HCT116 (cell line): ENCODE data around the gene TEAD1.

Experiments used
- CBX3 ChIP-seq: IDR thresholded peaks from 2 replicates; pipeline ENCODE4 v1.6.1; 2012; ENCODE audit warnings: low read depth
- ELF1 ChIP-seq: IDR thresholded peaks from 2 replicates; pipeline ENCODE4 v1.6.1; 2012; ENCODE audit warnings: low read depth, borderline replicate concordance
- EZH2 ChIP-seq: fragments of 200-600 bp; sonication (generic); IDR thresholded peaks from 2 replicates; pipeline ENCODE4 v1.6.1; 2017; ENCODE audit warnings: antibody characterized with exemption, mixed run types
- POLR2AphosphoS5 ChIP-seq: IDR thresholded peaks from 2 replicates; pipeline ENCODE4 v1.6.1; 2011; ENCODE audit warnings: mild to moderate bottlenecking, low read depth, low read length, moderate library complexity
- SIN3A ChIP-seq: IDR thresholded peaks from 2 replicates; pipeline ENCODE4 v1.6.1; 2012; ENCODE audit warnings: low read depth
- ZBTB33 ChIP-seq: IDR thresholded peaks from 2 replicates; pipeline ENCODE4 v1.6.1; 2011; ENCODE audit warnings: mild to moderate bottlenecking, low read length, moderate library complexity; ENCODE audit not compliant: insufficient replicate concordance; ENCODE audit errors: extremely low read depth
- ZFX ChIP-seq: fragments of 450-650 bp; IDR thresholded peaks from 2 replicates; pipeline ENCODE4 v1.6.1; 2017
- TF ChIP-seq, protein P1 (sequence below), 3 experiments: fragments of 200-600 bp in 1 of 3; sonication (generic) in 1 of 3; IDR thresholded peaks in 2 of 3; conservative IDR thresholded peaks in 1 of 3; 2 replicates each; pipeline ENCODE4 v1.5.1; 2012 to 2017; ENCODE audit warnings: low read depth in 2 of 3, low read length in 2 of 3, antibody characterized with exemption in 1 of 3, borderline replicate concordance in 1 of 3, control low read depth in 1 of 3, mild to moderate bottlenecking in 1 of 3, mixed read lengths in 1 of 3, mixed run types in 1 of 3, moderate library complexity in 1 of 3; ENCODE audit not compliant: insufficient read depth in 1 of 3
- TF ChIP-seq, protein P2 (sequence below): IDR thresholded peaks from 2 replicates; pipeline ENCODE4 v1.6.1; 2012; ENCODE audit warnings: low read depth

DNA sequence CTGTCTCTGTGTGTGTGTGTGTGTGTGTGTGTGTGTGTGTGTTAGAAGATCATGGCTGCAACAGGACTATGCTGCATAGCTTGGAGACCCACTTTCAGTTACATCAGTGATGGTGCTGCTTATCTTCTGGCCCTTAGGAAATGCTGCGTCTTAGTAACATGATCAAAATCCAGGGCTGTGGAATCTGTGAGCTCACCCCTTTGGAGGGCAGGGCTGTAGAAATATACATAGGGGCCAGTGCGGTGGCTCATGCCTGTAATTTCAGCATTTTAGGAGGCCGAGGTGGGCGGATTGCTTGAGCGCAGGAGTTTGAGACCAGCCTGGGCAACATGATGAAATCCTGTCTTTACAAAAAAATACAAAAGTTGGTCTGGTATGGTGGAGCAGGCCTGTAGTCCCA is 183.4 kb downstream of the TEAD1 start:
- TF ChIP-seq, protein P1, sequence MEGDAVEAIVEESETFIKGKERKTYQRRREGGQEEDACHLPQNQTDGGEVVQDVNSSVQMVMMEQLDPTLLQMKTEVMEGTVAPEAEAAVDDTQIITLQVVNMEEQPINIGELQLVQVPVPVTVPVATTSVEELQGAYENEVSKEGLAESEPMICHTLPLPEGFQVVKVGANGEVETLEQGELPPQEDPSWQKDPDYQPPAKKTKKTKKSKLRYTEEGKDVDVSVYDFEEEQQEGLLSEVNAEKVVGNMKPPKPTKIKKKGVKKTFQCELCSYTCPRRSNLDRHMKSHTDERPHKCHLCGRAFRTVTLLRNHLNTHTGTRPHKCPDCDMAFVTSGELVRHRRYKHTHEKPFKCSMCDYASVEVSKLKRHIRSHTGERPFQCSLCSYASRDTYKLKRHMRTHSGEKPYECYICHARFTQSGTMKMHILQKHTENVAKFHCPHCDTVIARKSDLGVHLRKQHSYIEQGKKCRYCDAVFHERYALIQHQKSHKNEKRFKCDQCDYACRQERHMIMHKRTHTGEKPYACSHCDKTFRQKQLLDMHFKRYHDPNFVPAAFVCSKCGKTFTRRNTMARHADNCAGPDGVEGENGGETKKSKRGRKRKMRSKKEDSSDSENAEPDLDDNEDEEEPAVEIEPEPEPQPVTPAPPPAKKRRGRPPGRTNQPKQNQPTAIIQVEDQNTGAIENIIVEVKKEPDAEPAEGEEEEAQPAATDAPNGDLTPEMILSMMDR (IDR thresholded peaks at IDR 0.05 in 2 of 3, conservative IDR thresholded peaks at IDR 0.05 in 1 of 3; ENCODE audit: borderline replicate concordance in 1 of 3, insufficient read depth in 1 of 3, low read depth in 2 of 3, low read length in 2 of 3) = no peak
- no peak for TF ChIP-seq CBX3
- no peak for TF ChIP-seq ELF1
- no peak for TF ChIP-seq POLR2AphosphoS5
- TF ChIP-seq ZBTB33 = no peak
- no peak for TF ChIP-seq ZFX
- TF ChIP-seq, protein P2, sequence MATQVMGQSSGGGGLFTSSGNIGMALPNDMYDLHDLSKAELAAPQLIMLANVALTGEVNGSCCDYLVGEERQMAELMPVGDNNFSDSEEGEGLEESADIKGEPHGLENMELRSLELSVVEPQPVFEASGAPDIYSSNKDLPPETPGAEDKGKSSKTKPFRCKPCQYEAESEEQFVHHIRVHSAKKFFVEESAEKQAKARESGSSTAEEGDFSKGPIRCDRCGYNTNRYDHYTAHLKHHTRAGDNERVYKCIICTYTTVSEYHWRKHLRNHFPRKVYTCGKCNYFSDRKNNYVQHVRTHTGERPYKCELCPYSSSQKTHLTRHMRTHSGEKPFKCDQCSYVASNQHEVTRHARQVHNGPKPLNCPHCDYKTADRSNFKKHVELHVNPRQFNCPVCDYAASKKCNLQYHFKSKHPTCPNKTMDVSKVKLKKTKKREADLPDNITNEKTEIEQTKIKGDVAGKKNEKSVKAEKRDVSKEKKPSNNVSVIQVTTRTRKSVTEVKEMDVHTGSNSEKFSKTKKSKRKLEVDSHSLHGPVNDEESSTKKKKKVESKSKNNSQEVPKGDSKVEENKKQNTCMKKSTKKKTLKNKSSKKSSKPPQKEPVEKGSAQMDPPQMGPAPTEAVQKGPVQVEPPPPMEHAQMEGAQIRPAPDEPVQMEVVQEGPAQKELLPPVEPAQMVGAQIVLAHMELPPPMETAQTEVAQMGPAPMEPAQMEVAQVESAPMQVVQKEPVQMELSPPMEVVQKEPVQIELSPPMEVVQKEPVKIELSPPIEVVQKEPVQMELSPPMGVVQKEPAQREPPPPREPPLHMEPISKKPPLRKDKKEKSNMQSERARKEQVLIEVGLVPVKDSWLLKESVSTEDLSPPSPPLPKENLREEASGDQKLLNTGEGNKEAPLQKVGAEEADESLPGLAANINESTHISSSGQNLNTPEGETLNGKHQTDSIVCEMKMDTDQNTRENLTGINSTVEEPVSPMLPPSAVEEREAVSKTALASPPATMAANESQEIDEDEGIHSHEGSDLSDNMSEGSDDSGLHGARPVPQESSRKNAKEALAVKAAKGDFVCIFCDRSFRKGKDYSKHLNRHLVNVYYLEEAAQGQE = no peak
- TF ChIP-seq EZH2 = no peak
- no peak for TF ChIP-seq SIN3A
